Fibroblast of villous mesenchyme (primary cell): ENCODE results near the gene WRAP73. TPM values are rescaled to one million over a fixed set of nuclear protein-coding genes. Genes with fewer than 3 reads are reported as not detected.

Source experiments
- DNase-seq: peaks from one replicate; pipeline ENCODE4 v3.0.0-alpha.2; 2010; ENCODE audit warnings: low read depth
- H3K4me3 ChIP-seq: 2 replicates; pipeline ENCODE4 v1.5.1; 2011; ENCODE audit warnings: low read depth, mild to moderate bottlenecking, low read length
- CTCF ChIP-seq: IDR thresholded peaks from 2 replicates; pipeline ENCODE4 v1.5.1; 2012; ENCODE audit warnings: low read depth, mild to moderate bottlenecking, low read length; ENCODE audit not compliant: insufficient read depth
- total RNA-seq: library from RNA; depleted of rRNA; stranded (reverse); fragments of >200 nt; gene quantifications from 2 replicates; pipeline ENCODE4 v1.2.3, GENCODE V29; 2012

The WRAP73 gene
- total RNA-seq, 1 donor: 12.5 TPM

GRCh38 chr1:3646596-3646995 is 3.3 kb downstream of the WRAP73 start:
- TF ChIP-seq CTCF: no peak
- no peak overlapping the region for H3K4me3 ChIP-seq

GRCh38 chr1:3645666-3646355 is 4.1 kb downstream of the WRAP73 start:
- no peak for TF ChIP-seq CTCF
- no peak for DNase-seq
- H3K4me3 ChIP-seq: no peak overlapping the region

More at GRCh38 chr1:3646596-3646995, 3.3 kb downstream of the WRAP73 start:
- DNase-seq: no peak

- H3K4me3 ChIP-seq: no peak overlapping the region
- TF ChIP-seq CTCF: no peak
- DNase-seq: no peak
Measured at GRCh38 chr1:3645247-3645646, 4.7 kb downstream of the WRAP73 start.

GRCh38 chr1:3644273-3644672 is 5.6 kb downstream of the WRAP73 start:
- no peak overlapping the region for H3K4me3 ChIP-seq
- DNase-seq: no peak
- TF ChIP-seq CTCF: no peak

GRCh38 chr1:3642919-3643675 is 6.8 kb downstream of the WRAP73 start:
- no peak for DNase-seq
- no peak for TF ChIP-seq CTCF
- H3K4me3 ChIP-seq: no peak overlapping the region

GRCh38 chr1:3641816-3642215 is 8.1 kb downstream of the WRAP73 start:
- no peak overlapping the region for H3K4me3 ChIP-seq
- no peak for TF ChIP-seq CTCF
- DNase-seq: no peak
